ENCODE data around the gene ZDHHC1.
"Not testable (repeated sequence)": the region's sequence is repeated elsewhere in the genome, so short reads cannot be mapped to it uniquely, and the experiment has no call there.

ZDHHC1 gene

GRCh38 chr16:67430504-67430976, 14.3 kb upstream of the ZDHHC1 start:
- DNase-seq: no peak

GRCh38 chr16:67429799-67430503, 13.7 kb upstream of the ZDHHC1 start:
- no peak for DNase-seq

DNA sequence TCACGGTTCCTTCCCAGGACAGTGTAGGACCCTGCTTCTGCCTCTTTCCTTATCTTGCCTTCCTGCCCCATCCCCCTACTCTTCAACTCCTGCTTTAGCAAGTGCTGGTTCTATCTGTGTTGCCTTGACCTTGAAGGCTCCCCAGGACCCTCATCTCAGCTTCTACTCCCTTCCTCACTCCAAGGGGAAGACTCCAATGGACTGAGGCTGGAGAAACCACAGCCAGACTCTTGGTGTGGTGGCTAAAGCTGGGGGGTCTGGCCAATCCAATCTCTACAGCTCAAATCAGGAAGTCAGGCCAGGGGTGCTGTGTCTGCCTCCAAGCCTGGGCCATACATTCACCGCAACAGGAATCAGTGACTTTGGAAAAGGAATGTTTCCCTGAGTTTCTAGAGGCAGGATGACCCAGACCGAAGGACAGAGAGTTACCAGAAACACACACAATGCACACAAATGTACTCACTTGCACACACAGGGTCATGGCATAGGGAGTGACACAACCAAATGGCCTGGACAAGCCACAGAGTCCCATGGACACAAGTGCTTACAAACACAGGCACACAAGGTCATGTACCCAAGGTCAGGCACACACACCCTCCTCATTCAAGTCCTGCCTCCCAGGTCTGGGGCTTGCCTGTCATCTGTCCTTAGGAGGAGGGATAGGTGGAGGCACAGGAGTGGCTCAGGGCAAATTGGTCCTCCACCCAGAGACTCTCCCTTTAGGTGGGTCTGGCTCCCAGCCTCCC, 12.9 kb upstream of the ZDHHC1 start:
- DNase-seq: no peak

DNA sequence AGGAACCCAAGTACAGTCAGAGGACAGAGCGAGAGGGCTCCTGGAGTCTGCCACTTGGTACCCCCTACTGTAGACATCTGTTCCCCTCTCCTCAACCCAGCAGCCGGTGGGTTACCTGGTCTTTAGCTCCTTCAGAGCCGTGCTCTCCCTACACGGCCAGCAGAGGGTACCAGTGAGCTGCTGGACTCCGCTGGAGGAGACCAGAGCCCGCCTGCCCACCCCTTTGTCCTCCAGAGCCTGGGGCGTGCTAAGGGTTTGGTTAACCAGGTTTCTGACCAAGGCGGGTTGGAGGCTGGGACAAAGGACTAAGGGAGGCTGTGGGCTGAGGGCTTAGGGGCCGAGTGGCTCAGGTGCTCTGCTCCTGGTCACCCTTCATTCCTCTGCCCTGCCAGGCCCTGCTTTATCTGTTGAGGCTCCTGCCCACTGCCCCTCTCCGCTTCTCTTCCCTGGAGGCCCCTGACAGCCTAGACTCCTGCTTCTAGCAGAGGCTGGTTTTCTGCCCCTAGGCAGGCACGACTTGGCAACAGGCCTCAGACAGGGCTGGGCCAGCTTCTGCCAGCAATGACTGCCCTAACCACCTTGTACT, 12.0 kb upstream of the ZDHHC1 start:
- peak; percentile 23 for DNase-seq

- DNase-seq: no peak
These were observed 10.7 kb upstream of the ZDHHC1 start for GRCh38 chr16:67426950-67427349.

DNA sequence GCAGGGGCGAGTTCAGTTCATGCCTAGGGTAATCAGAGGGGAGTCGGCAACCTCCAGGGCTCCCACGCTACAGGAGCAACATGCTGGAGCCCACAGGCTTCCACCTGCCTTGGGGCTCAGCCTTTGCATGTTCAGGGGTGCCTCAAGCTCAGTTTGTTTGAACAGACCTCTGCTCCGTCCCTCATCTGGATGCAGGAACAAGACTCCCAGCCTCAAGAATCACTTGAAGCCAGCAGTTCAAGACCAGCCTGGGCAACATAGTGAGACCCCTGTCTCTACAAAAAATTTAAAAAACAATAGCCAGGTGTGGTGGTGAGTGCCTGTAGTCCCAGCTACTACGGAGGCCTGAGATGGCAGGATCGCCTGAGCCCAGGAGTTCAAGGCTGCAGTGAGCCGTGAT, 9.7 kb upstream of the ZDHHC1 start:
- no peak for DNase-seq

- no peak for DNase-seq
These were observed 9.3 kb upstream of the ZDHHC1 start for GRCh38 chr16:67425580-67425979.

DNA sequence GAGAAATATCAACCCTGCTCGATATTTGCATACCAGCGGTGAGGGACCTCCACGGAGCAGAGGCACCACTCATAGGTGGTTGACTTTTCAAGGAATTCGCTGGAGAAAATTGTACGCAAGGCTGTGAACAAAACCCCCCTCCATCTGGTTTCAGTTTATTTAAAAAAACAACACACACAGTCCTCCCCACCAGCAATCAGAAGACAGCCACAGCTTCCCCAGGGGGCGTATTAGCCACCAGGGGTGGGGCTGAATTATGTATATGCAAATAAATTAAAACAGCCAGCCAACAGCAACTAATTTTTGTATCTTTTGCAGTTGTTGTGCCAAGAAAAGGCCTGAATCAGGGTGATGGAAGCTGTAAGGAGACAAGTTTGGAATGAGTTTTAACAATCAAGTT, 8.8 kb upstream of the ZDHHC1 start:
- DNase-seq: no peak

GRCh38 chr16:67424261-67424615, 8.0 kb upstream of the ZDHHC1 start:
- no peak for DNase-seq

DNA sequence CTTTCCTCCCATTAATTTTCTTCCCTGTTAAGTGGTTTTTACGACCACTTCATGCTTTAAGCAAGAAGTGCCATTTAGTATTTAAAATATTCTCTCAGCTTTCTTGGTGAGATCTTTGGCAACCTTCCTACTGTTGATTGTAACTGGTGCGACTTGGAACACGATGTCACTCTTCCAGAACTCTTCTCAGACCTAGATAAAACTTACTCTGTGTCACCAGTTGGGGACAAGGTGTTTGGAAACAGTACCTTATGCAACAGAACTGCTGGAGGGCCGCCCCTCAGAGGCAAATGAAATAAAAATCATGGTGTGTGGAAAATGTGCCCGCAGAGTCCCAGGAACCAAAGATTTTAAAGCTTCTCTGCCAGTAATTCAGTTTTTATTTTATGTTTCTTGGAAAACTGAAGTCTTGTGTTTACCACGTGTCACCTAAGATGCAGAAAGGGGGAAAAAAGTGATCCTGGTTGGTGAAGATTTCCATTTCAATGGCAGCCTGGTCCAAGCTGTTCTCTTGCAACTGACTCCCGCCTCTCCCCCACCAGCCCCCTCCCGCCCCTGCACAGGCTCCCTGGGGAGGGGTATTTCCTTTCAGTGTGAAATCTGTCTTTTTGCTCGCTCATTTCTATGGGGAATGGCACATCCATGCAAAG, 7.5 kb upstream of the ZDHHC1 start:
- no peak for DNase-seq

- DNase-seq: no peak
These were observed 6.7 kb upstream of the ZDHHC1 start for GRCh38 chr16:67423015-67423414.

GRCh38 chr16:67421030-67421429, 4.8 kb upstream of the ZDHHC1 start:
- no peak for DNase-seq

DNA sequence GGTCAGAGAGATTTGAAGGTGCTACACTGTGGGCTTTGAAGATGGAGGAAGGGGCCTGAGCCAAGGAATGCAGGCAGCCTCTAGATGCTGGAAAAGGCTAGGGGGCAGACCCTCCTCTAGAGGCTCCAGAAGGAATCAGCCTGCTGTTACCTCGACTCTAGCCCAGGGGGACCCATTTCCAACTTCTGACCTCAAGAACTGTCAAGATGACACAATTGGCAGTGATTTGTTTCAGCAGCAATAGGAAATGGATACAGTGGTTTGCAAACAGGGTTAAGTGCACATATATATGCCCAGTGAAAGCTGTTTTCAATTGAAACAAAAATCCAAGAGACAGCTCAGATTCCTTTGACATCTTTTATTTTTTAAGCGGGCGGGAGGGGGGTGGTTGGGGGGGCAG, 3.7 kb upstream of the ZDHHC1 start:
- no peak for DNase-seq

- no peak for DNase-seq
These were observed 3.2 kb upstream of the ZDHHC1 start for GRCh38 chr16:67419502-67419901.

- no peak for DNase-seq
These were observed 1.2 kb upstream of the ZDHHC1 start for GRCh38 chr16:67417333-67418061.

GRCh38 chr16:67415421-67415820, 856 bp downstream of the ZDHHC1 start:
- not testable (repeated sequence) for DNase-seq

- no peak for DNase-seq
These were observed 2.0 kb downstream of the ZDHHC1 start for GRCh38 chr16:67413978-67414911.

DNA sequence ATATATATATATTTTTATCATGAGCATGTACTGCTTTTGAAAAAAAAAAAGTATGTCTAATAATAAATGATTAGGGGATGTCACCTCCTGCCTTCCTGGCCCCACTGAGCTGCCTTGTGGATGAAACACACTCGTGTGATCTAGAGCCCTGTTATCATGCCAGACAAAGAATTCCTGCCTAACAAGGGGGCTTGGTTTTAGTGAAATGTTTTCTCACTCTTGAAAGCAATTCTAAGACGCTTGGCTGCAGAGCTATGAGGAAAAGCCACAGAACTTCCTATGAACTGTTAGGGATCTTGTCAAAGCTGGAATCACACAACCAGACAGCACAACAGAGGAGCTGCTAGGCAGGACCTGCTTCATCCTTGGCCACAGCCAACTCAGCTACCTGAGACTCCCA, 4.0 kb downstream of the ZDHHC1 start:
- no peak for DNase-seq

DNA sequence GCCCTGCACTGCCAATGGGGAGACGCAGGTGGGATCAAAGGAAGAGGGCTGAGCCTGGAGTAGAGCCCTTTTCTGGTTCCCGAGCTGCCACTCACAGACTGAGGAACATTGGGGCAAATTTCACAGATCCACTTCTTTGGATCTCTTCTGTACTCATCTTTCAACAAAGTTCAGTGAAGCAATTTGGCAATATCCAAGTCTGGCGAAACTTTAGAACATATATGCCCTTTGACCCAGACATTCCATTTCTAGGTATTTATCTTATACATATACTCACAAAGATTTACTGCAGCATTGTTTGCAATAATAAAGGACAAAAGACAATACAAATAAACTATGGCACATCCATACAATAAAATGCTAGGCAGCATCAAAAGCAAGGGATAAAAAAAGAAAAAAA, 4.9 kb downstream of the ZDHHC1 start:
- DNase-seq: no peak

- no peak for DNase-seq
These were observed 6.6 kb downstream of the ZDHHC1 start for GRCh38 chr16:67409631-67410030.

DNA sequence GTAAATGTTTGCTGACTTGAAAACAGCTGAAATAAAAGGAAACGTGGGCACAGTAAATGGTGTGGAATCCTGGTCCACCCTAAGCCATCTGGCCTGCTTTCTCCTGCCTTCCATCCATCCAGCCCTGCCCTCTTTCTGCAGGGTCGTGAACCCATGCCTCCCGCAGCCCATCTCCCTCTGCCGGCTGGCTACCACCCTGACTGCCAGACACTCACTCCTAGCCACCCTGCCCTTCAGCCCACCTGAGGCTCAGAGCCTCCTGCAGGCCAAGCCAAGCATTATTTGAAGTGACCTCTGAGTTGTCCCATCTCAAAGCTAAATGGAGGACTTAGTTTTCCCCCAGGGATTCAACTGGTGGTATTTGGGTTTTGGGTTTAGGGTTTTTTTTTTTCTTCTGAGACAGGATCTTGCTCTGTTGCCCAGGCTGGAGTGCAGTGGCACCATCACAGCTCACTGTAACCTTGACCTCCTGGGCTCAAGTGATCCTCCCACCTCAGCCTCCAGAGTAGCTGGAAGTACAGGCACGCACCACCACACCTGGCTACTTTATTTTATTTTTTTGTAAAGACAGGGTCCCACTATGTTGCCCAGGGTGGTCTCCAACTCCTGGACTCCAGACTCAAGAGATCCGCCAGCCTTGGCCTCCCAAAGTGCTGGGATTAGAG, 8.4 kb downstream of the ZDHHC1 start:
- DNase-seq: no peak

Data from activated effector memory CD4-positive, alpha-beta T cell treated with Interleukin-2 at 50 U/mL for 16 hours (primary cell).